NCI-H187 (cell line): ENCODE data around the gene FLT1.

Experiments
- DNase-seq, 2 experiments: peaks; one replicate each; lab custom pipeline; 2025; lab: John Stamatoyannopoulos, UW

Gene FLT1

DNA sequence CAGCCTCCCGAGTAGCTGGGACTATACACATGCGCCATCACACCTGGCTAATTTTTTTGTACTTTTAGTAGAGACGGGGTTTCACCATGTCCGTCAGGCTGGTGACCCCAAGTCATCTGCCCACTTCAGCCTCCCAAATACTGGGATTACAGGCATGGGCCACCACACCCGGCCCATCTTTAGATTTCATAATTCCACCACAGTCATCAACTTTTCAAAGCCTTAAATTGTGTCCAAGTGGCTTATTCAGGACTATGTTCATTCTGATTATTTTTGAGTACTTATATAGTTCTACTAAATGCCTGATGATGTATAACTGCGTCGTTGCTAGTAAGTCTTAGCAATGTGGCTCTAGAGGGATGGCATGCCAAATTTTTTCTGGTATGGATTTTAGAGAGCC is 36.9 kb downstream of the FLT1 start:
- DNase-seq: no peak

DNA sequence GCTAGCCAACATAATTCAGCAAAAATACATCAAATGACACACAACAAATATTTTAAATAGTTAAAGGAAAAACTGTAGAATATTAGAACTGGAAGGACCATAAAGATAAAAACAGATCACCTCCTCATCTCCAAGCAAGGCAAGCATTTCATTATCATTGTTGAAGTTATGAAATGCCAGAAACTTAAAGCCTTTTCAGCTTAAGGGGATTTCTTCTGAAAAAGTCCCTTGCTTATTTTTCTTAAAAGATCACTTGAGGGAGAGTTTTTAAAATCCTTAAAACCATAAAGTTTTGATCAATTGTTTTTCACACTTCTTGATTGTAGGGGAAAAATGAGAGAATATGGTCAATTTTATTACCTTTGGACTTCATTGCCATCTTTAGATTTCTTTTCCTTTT is 37.4 kb downstream of the FLT1 start:
- DNase-seq: no peak

DNA sequence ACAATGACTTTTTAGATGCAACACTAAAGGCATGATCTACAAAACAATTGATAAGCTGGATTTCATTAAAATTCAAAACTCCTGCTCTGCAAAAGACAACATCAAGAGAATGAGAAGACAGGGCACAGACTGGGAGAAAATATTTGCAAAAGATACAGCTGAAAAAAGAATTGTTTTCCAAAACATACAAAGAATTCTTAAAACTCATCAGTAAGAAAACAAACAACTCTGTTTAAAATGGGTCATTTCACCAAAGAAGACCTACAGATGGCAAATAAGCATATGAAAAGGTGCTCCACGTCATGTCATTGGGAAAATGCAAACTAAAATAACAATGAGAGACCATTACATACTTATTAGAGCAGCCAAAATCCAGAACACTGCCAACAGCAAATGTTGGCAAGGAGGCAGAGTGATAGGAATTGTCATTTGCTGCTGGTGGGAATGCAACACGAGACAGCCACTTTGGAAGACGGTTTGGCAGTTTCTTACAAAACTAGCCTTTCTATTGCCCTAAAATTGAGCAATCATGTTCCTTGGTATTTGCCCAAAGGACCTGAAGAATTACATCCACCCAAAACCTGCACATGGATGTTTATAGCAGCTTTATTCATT is 39.2 kb downstream of the FLT1 start:
- no peak for DNase-seq

DNA sequence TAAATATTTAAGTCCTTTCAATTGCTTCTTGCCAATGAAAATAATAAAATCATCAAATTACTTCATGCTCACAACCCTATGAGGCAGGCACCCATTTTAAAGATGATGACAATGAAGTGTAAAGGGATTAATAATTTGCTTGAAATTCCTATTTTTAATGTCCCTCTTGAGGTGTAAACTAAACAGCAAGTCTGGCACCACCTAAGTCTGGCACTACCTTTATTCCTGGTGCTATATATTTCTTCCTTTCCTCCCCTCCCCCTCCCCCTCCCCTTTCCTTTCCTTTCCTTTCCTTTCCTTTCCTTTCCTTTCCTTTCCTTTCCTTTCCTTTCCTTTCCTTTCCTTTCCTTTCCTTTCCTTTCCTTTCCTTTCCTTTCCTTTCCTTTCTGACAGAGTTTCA is 42.2 kb downstream of the FLT1 start:
- DNase-seq: no peak

DNA sequence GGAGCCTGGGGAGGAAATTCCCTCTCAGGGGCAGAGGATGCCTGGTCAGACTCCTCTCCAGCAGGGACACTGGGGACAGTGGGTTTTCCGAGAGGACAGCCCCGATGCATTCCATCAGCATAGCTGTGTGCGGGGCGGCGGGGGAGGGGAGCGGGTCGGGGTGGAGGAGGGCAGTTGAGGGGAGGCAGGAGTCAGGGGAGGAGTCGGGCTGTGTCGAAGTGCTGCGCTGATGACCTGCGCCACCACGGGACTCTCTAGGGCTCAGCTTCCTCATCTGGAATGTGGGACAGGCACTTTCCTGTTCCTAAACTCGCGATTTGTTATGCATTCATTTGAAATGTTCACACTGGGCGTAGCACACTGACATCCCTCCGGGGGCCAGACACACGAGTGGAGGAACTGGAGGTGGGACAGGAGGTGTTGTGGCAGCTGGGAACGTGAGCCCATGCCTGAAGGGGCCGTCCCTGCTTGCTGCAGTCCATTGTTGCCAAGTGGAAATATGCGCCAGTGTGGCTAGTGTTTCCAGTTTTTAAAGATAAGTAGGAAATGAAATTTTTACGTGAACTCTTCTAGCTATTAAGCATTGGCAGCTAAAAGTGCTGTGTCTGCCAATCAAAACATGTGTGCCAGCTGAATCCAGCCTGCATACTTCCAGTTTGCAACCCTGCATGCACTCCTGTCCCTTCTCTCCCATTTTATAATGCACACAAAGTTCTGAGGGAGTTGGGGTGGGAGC is 43.3 kb downstream of the FLT1 start:
- no peak for DNase-seq

DNA sequence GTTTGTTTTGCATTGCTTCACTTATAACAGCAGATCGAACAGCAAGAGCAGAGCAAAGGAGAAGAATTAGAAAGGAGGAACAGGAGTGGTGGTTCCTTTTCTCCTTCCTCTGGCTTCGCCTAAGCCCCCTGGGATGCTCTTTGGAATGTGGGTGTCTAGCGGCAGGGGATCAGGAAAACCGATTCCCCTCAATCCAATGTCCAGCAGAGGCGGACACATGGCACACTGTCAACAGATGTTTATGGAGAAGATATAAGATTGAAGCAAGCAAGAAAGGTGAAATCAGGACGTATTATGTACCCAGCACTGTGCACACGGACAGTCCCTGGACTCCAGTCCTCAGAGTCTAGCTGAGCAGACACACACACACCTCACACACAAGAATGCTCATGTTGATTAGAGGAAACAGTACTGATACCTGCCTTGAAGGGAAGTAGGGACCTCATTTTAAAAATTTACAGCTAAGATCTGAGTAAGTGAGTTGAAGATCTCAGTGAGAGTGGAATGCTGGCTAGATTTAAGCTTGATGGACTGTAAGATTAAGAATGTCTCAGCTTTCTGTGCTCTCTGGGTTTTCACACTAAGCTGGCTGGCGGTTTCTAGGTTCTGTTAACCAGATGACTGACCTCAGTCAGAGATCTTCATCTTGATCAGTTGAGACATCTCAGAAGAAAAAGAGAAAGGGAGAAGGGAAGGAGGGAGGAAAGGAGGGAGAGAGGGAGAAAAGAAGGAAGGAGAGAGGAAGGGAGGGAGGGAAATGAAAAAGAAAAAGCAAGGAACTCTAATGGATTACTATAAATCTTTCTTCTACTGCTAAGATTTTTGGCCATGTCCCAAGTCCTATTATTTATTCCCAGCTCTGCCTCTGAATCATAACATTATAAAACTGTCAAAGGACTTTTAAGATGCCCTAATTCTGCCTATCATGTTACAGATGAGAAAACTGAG is 44.8 kb downstream of the FLT1 start:
- no peak for DNase-seq

DNA sequence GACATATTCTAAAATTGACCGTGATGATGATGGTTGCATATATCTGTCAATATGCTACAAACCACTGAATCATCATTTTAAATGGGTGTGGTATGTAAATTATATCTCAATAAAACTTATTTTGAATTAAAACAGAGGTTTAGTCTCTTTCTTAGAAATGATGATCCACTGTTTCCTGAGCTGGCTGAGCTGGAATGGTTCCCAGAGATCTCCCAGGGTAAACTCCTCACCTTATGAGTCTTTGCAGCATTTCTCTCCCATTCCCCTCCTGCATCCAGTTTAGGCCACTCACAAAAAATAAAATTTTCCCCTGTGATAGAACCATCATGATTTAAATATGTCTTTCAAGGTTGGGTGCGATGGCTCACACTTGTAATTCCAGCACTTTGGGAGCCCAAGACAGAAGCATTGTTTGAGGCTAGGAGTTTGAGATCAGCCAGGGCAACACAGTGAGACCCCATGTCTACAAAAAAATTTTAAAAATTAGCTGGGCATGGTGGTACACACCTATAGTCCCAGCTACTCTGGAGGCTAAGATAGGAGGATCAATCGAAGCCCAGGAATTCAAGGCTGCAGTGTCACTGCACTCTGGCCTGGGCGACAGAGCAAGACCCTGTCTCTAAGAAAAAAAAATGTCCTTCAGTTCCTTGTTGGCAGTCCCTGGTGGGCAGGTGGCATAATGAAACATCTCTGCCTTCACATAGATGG is 46.1 kb downstream of the FLT1 start:
- no peak for DNase-seq

DNA sequence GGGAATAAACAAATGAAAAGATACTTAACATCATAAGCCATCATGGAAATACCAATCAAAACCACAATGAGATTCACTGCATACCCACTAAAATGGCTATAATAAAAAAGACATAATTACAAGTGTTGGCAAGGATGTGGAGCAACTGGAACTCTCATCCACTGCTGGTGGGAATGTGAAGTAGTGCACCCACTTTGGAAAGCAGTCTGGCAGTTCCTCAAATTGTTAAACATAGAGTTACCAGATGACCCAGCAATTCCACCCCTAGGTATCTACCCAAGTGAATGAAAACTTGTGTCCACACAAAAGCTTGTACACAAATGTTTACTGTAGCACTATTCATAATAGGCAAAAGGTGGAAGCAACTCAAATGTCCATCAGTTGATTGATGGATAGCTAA is 46.9 kb downstream of the FLT1 start:
- no peak for DNase-seq

DNA sequence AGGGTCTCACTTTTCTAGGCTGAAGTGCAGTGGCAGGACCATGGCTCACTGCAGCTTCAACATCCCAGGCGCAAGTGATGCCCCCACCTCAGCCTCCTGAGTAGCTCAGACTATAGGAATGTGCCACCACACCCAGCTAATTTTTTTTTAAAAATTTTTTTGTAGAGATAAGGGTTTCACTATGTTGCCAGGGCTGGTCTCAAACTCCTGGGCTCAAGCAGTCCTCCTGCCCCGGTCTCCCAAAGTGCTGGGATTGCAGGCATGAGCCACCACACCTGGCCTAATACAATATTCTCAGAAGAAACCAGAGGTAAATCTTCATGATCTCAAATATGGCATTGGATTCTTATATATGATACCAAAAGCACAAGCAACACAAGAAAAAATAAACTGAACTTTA is 47.7 kb downstream of the FLT1 start:
- DNase-seq: no peak

DNA sequence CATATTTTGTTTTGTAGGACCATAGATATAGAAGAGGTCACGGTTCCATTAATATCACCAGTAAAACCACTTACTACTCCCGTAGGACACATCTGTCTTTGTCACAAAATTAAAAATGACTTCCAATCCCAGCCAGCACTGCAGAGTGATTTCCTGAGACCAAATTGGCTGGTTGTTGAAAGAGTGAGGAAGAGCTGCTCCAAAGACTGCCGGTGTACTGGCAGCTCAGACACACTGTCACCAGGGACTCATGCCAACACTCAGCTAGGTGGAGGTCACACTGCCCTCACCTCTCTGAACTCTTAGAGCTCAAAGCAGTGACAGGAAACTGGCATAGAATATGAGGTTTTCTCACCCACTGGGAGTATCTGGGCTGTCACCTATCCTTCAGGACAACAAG is 52.1 kb downstream of the FLT1 start:
- no peak for DNase-seq

DNA sequence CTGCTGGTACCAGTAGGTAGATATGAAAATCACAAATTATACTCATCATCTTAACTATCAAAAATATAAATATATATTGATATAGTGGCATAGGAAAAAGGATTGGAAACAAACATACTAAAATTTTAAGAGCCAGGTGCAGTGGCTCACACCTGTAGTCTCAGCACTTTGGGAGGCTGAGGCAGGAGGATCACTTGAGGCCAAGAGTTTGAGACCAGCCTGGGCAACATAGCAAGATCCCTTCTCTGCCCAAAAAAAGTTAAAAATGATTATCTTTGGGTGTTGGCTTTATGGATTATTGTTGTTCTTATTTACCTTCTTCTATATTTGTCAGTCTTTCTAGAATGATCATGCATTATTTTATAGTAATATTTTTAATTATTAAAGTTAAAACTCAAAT is 53.4 kb downstream of the FLT1 start:
- DNase-seq: no peak

DNA sequence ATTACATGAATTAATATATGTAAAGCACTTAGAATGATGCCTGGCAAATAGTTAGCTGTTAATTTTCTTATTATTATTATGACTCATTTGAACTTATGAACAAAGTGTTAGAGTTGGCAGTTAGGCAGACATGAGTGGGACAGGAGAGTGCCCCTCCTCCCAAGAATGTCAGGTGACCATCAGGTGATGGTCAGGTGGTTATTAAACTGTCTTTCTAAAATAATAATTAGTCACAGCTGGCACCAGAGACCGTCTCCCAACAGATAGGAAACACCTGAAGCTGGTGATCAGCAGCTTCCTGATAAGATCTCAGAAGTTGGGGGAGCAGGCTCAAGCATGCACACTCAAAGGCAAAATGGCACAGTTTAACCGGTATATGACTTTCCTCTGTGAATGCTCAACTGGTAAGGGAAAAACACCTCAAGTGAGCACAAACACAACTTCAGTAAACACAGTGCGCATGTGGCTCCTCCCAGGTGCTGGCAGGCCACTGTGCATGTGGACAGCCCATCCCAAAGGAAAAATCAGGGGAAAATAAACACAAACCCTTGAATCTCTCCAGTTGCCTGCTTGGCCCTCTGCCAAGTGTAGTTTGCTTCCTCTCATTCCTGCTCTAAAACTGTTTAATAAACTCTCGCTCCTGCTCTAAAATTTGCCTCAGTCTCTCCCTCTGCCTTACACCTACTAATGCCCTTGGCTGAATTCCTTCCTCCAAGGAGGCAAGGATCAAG is 54.0 kb downstream of the FLT1 start:
- DNase-seq: no peak

DNA sequence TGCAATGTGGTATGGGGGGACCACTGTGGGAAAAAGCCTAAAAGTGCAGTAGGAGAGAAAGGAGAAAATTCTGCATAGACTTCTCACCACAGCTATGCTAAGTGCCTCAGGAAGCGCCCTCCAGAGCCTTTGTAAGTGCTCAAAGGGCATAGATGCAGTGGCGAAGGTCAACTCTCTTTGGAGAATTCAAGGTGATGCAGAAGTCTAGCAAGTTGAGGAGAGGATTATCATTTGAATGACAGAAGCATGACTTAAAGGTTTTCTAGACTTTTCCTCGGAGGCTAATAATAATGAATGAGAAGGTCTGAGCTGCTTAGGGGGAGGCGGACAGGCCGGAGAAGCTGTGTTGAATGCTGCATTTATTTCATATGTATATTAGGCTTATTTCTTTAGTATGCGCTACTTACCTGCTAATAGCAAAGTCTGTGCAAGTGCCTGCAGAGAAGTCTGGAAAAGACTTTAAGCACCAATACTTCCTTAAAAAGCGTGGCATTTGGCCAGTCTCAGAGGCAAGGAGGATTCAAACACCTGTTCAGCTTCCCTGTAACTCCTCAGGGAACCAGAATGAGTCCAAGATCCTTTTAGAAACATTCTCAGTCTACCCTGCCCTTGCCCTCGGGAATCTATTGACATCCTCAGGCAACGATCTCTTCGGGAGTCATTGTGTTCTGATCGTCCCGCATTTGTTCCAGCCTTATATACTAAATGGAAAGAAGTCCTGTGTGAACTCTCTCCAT is 56.2 kb downstream of the FLT1 start:
- DNase-seq: no peak

DNA sequence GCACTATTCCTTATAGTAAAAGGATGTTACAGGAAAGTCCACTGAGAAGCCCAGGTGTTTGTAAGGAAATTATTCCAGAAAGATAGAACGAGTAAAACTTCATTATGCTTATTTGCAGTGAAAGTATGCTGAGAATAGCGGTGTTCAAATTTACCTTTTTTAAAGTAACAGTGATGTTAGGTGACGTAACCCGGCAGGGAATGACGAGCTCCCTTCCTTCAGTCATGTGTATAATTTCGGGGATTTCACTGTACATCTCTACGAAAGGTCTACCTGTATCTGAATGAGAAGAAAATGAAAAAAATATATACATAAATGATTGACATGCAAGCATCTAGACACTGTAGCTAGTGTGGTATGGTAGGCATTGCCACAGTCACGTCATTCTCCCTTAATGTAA is 56.9 kb downstream of the FLT1 start:
- DNase-seq: no peak

DNA sequence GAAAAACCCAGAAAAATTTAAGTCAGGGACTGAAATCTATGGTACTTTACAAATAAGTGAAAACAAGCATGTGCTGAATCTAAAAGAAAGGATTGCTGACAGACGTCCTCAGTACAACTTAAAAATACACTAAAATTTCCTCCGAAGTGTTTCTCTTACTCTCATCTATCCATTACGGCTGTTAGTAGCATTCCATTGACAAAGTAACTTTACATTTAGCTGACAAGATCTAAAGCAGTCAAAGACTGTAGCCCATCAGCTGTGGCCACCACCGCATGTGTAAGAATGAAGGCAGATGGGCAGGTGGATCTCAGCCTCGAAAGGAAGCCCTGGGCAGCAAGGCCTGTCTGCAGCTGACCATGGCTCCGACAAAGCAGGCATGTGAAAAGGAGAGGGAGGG is 59.0 kb downstream of the FLT1 start:
- DNase-seq: no peak

DNA sequence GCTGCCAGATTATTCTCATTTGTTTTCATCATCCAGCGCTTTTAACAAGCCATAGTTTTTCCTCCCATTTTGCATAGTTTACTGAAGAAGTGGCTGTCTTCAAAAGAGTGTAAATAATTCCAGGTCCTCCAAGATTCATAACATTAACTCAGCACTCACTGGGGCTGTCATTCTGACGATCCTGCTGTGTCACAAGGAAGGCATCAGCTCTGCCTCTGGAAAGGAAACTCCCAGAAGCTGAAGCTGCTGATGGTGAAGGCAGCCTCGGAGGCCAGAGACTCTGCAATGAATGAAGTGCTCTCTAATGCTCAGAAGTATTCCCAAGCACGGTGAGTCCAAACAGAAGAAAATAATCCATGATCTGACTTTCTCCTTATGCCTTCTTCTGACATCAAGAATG is 60.0 kb downstream of the FLT1 start:
- DNase-seq: no peak

DNA sequence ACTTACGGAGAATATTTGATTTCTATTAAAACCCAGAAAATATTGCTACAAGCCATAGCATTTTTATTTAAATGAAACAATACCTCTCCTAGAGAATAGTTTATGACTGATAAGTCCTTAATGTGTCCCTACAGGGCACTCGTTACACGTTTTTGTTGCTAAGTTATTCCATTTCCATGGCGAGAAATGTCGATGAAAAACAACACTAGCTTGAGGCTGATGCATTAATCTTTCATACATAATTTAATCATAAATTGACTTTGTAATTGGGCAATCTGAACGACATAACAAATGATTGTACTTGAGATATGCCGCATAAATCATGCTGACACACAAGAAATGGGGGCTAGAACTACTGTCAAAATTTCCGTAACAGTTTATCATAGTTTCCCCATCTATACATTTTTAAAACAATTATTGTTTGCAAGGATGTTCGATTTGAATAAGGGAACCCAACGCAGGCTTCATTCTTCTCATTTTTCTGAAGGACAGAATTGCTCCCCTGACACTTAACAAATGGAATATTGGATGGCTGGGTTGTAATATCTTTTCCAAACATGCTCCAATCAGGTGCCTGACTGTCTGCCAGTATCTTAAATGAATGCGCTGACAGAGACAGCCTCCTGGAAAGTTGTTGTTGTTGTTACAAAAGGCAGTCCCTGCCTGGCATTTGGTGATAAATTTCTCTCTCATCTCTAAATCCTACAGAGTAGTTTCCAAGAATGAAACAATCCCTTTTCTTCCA is 61.9 kb downstream of the FLT1 start:
- no peak for DNase-seq

DNA sequence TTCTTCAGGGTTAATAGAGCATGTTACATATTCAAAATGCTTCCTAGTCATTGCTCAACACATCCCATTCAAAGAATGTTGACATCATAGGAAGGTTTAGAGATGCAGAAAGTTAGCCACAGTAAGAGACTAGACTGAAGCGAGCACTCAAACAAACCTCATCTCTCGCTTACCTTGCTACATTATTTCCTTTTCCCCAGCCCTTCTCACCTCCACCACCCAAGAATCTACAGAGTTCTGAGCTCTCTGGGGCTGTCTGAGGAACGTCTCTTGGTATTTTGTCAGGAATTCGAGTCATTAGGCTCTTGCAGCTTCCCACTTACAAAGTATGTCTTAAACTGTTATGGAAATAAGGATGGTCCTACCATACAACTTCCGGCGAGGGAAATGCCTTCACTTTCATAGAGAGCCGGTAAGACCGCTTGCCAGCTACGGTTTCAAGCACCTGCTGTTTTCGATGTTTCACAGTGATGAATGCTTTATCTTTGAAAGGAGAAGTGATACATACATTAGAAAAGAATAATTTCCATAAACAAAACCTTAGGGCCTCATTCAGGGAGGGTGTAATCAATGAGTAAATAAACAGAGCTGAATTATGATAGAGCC is 65.1 kb downstream of the FLT1 start:
- DNase-seq: no peak

DNA sequence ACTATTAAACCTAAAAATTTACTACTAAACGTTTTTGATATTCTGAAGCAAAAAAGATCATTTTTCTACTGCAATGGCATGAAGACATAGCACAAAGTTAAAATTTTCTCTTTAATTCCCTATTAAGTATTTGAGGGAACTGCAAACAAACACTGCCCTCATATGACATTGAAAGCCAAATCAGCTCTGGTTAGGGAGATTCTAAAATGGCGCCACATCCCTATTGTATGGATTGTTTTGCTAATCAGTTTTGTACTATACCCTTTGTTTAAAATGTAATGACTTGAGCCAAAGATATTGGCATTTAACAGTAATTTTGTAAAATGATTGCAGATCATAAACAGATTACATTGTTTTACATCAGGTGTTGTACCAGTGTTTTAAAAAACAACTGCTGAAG is 65.8 kb downstream of the FLT1 start:
- no peak for DNase-seq

DNA sequence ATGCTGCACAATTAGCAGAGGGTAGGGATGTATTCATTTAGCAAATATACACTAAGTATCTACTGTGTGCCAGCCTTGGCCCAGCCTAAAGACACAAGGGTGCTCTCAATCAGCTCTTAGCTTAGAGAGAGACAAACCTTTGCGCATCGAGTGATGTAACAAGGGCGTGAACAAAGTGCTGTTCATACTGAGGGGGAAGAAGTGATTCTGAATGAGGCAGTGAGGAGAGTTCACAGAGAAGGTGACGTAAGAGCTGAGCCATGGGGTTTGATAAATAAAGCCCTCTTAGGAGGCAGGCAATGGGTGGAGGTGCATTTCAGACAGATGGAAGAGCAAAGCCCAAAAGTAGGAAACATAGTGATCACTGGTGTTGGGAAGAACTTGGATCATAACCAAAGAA is 68.5 kb downstream of the FLT1 start:
- no peak for DNase-seq
